Measurements from ENCODE around the gene UBE2G1. TPM values are rescaled to one million over a fixed set of nuclear protein-coding genes. Genes with fewer than 3 reads are reported as not detected.

Gene UBE2G1
- total RNA-seq, 1 donor from 2014 or later, result 65.1 TPM

DNA sequence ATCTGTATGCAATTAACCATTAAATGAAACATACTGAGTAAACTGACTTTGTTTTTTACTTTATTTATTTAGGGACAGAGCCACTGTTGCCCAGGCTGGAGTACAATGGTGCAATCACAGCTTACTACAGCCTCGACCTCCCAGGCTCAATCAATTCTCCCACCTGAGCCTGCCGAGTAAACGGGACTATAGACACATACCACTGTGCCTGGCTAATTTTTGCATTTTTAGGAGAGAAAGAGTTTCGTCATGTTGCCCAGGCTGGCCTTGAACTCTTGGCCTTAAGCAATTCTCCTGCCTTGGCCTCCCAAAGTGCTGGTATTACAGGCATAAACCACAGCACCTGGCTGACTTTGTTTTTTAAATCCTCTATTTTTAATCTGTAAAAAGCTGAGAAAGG, 145.3 kb downstream of the UBE2G1 start:
- Mint-ChIP-seq H3K36me3 (ENCODE audit: unreplicated experiment) (peaks cover 16% of the 10 kb centered on the region), H3K27me3 (ENCODE audit: unreplicated experiment) (no peaks in the 10 kb centered on the region), H3K9me3 (ENCODE audit: unreplicated experiment) (no peaks in the 10 kb centered on the region)

GRCh38 chr17:4220655-4221054, 145.8 kb downstream of the UBE2G1 start:
- peaks cover 16% of the 10 kb centered on the region for H3K36me3 Mint-ChIP-seq (ENCODE audit: unreplicated experiment)
- no peaks in the 10 kb centered on the region for H3K9me3 Mint-ChIP-seq (ENCODE audit: unreplicated experiment)
- H3K27ac Mint-ChIP-seq (ENCODE audit: unreplicated experiment), result no peak overlapping the region
- TF ChIP-seq CTCF (IDR thresholded peaks at IDR 0.05), result no peak
- DNase-seq (ENCODE audit: extremely low spot score, unreplicated experiment), result no peak
- H3K4me1 Mint-ChIP-seq (ENCODE audit: unreplicated experiment), result peaks cover 11% of the 10 kb centered on the region
- H3K4me3 Mint-ChIP-seq (ENCODE audit: unreplicated experiment), result no peak overlapping the region
- no peaks in the 10 kb centered on the region for H3K27me3 Mint-ChIP-seq (ENCODE audit: unreplicated experiment)

More for the DNA sequence above, 145.3 kb downstream of the UBE2G1 start:
- Mint-ChIP-seq H3K27ac (ENCODE audit: unreplicated experiment) (no peak overlapping the region), H3K4me1 (ENCODE audit: unreplicated experiment) (peaks cover 6% of the 10 kb centered on the region), H3K4me3 (ENCODE audit: unreplicated experiment) (no peak overlapping the region)
- DNase-seq (ENCODE audit: extremely low spot score, unreplicated experiment), result no peak
- no peak for TF ChIP-seq CTCF (IDR thresholded peaks at IDR 0.05)

Other genes with a start within 250 kb of the UBE2G1 start
- 47.1 and 52.0 TPM in 2 replicates for gene ZZEF1, start 223.6 kb downstream of the UBE2G1 start, total RNA-seq
- gene CYB5D2, start 223.5 kb downstream of the UBE2G1 start, total RNA-seq, result 22.3 and 26.2 TPM in 2 replicates
- 61.2 and 65.9 TPM in 2 replicates for gene ANKFY1, start 102.7 kb downstream of the UBE2G1 start, total RNA-seq
- not detected in 2 replicates for gene SPNS3, start 67.3 kb upstream of the UBE2G1 start, total RNA-seq
- 0.31 TPM in 1 of 2 replicates, not detected in the other for gene SPNS2, start 132.2 kb upstream of the UBE2G1 start, total RNA-seq
- 47.9 and 48.5 TPM in 2 replicates for gene MYBBP1A, start 188.7 kb upstream of the UBE2G1 start, total RNA-seq
- not detected in 2 replicates for gene GGT6, start 193.9 kb upstream of the UBE2G1 start, total RNA-seq
- 1.7 and 2.8 TPM in 2 replicates for gene SMTNL2, start 217.9 kb upstream of the UBE2G1 start, total RNA-seq

All from osteocyte (in vitro differentiated cells).